HCT116 (cell line): Measurements from ENCODE around the gene PCDHA2. TPM values are rescaled to one million over a fixed set of nuclear protein-coding genes. Genes with fewer than 3 reads are reported as not detected.

Experiments
- ATAC-seq: fragments of 200-7000 bp; cut with Tn5 transposase; 2 replicates; pipeline ENCODE4 v1.9.1; 2020; ENCODE audit warnings: mild to moderate bottlenecking, moderate library complexity
- BruUV-seq: library from RNA; stranded (reverse); fragments of 400-500 nt; replicated peaks from 2 replicates; lab custom pipeline; 2021; lab: Mats Ljungman, UMichigan
- CTCF ChIA-PET: fragments of 300-600 bp; sonication (Branson Sonifier 250); formaldehyde crosslinking; loops from one replicate; lab custom pipeline; 2021; ENCODE audit warnings: antibody characterized with exemption; lab: Charles Lee
- POLR2A ChIA-PET: fragments of 300-600, 350-600 bp; sonication (Branson Sonifier 250); formaldehyde crosslinking; loops from one replicate; lab custom pipeline; 2021; ENCODE audit warnings: antibody characterized with exemption; lab: Charles Lee
- RAD21 ChIA-PET, 2 experiments: fragments of 300-600 bp; sonication (Branson Sonifier 250); formaldehyde crosslinking; loops; one replicate each; lab custom pipeline; 2023; ENCODE audit warnings: low total read pairs in 2 of 2; ENCODE audit not compliant: uncharacterized antibody in 2 of 2, unreplicated experiment in 2 of 2, low non-redundant PET in 1 of 2; lab: Charles Lee
- DNase-seq: peaks from one replicate; pipeline ENCODE4 v3.0.0-alpha.2; 2010; ENCODE audit warnings: low read depth, low spot score
- H2AFZ ChIP-seq: fragments of 200-600 bp; shearing (Covaris generic), sonication (generic); 2 replicates; pipeline ENCODE4 v1.6.1; 2017; ENCODE audit warnings: low read depth, mixed run types, mixed read lengths, antibody characterized with exemption, low read length; ENCODE audit not compliant: poor library complexity, severe bottlenecking
- H3K27ac ChIP-seq: 2 replicates; pipeline ENCODE4 v1.5.1; 2012; ENCODE audit warnings: low read depth, low read length
- H3K27me3 ChIP-seq: fragments of 200-600 bp; sonication (generic); 2 replicates; pipeline ENCODE4 v1.6.1; 2016; ENCODE audit warnings: mixed run types, low read length, mixed read lengths; ENCODE audit not compliant: insufficient read depth
- H3K36me3 ChIP-seq, 2 experiments: fragments of 200-500 bp in 1 of 2; fragments of 200-600 bp in 1 of 2; sonication (Bioruptor generic) in 1 of 2; sonication (generic) in 1 of 2; 2 replicates each; pipeline versions ENCODE4 v1.5.1 to v1.6.1; 2014 to 2016; ENCODE audit warnings: low read length in 2 of 2, inconsistent platforms in 1 of 2, mixed read lengths in 1 of 2, mixed run types in 1 of 2; ENCODE audit not compliant: insufficient read depth in 2 of 2, control insufficient read depth in 1 of 2
- H3K4me1 ChIP-seq, 2 experiments: fragments of 200-600 bp in 1 of 2; sonication (generic) in 1 of 2; 2 replicates each; pipeline versions ENCODE4 v1.5.1 to v1.6.1; 2012 to 2017; ENCODE audit warnings: low read length in 2 of 2, inconsistent platforms in 1 of 2, mild to moderate bottlenecking in 1 of 2, mixed read lengths in 1 of 2, mixed run types in 1 of 2, moderate library complexity in 1 of 2; ENCODE audit not compliant: insufficient read depth in 2 of 2, control insufficient read depth in 1 of 2
- H3K4me2 ChIP-seq: fragments of 200-600 bp; sonication (generic); 2 replicates; pipeline ENCODE4 v1.6.1; 2017; ENCODE audit warnings: mixed run types, low read length, mixed read lengths
- H3K4me3 ChIP-seq, 2 experiments: fragments of 200-600 bp in 1 of 2; sonication (generic) in 1 of 2; replicated peaks in 1 of 2; 2 replicates each; pipeline ENCODE4 v1.5.1; 2011 to 2016; ENCODE audit warnings: low read length in 2 of 2, control low read depth in 1 of 2, low read depth in 1 of 2, mild to moderate bottlenecking in 1 of 2, mixed read lengths in 1 of 2, mixed run types in 1 of 2
- H3K79me2 ChIP-seq: fragments of 200-600 bp; sonication (generic); 2 replicates; pipeline ENCODE4 v1.6.1; 2017; ENCODE audit warnings: mild to moderate bottlenecking, mixed run types, low read length, moderate library complexity, mixed read lengths; ENCODE audit not compliant: insufficient read depth
- H3K9ac ChIP-seq: fragments of 200-600 bp; sonication (generic); 2 replicates; pipeline ENCODE4 v1.6.1; 2016; ENCODE audit warnings: low read length, mixed read lengths
- H3K9me2 ChIP-seq: fragments of 200-600 bp; sonication (generic), shearing (Covaris generic); 2 replicates; pipeline ENCODE4 v1.6.1; 2017; ENCODE audit warnings: mixed run types, mild to moderate bottlenecking, moderate library complexity; ENCODE audit not compliant: insufficient read depth
- H3K9me3 ChIP-seq, 2 experiments: fragments of 200-500 bp in 1 of 2; fragments of 200-600 bp in 1 of 2; sonication (Bioruptor generic) in 1 of 2; sonication (generic) in 1 of 2; 2 replicates each; pipeline ENCODE4 v1.6.1; 2014 to 2017; ENCODE audit warnings: low read length in 2 of 2, mixed read lengths in 2 of 2, inconsistent platforms in 1 of 2, low read depth in 1 of 2, mild to moderate bottlenecking in 1 of 2, mixed run types in 1 of 2, moderate library complexity in 1 of 2; ENCODE audit not compliant: control insufficient read depth in 1 of 2, insufficient read depth in 1 of 2
- H4K20me1 ChIP-seq: fragments of 200-600 bp; sonication (generic), shearing (Covaris generic); 2 replicates; pipeline ENCODE4 v1.6.1; 2017; ENCODE audit warnings: mixed run types, mild to moderate bottlenecking, moderate library complexity; ENCODE audit not compliant: insufficient read depth
- ATF3 ChIP-seq: IDR thresholded peaks from 2 replicates; pipeline ENCODE4 v1.6.1; 2012
- CEBPB ChIP-seq: IDR thresholded peaks from 2 replicates; pipeline ENCODE4 v1.6.1; 2012; ENCODE audit warnings: low read depth
- EGR1 ChIP-seq: IDR thresholded peaks from 2 replicates; pipeline ENCODE4 v1.6.1; 2012; ENCODE audit warnings: low read depth
- EZH2 ChIP-seq: fragments of 200-600 bp; sonication (generic); IDR thresholded peaks from 2 replicates; pipeline ENCODE4 v1.6.1; 2017; ENCODE audit warnings: antibody characterized with exemption, mixed run types
- POLR2AphosphoS5 ChIP-seq: IDR thresholded peaks from 2 replicates; pipeline ENCODE4 v1.6.1; 2011; ENCODE audit warnings: mild to moderate bottlenecking, low read depth, low read length, moderate library complexity
- REST ChIP-seq: IDR thresholded peaks from 2 replicates; pipeline ENCODE4 v1.6.1; 2012; ENCODE audit warnings: low read depth
- YY1 ChIP-seq: IDR thresholded peaks from 2 replicates; pipeline ENCODE4 v1.6.1; 2011; ENCODE audit warnings: low read length, low read depth, moderate library complexity, mild to moderate bottlenecking; ENCODE audit not compliant: insufficient replicate concordance; ENCODE audit errors: extremely low read depth
- ZBTB33 ChIP-seq: IDR thresholded peaks from 2 replicates; pipeline ENCODE4 v1.6.1; 2011; ENCODE audit warnings: mild to moderate bottlenecking, low read length, moderate library complexity; ENCODE audit not compliant: insufficient replicate concordance; ENCODE audit errors: extremely low read depth
- ZFX ChIP-seq: fragments of 450-650 bp; IDR thresholded peaks from 2 replicates; pipeline ENCODE4 v1.6.1; 2017
- ZNF274 ChIP-seq: fragments of 200-500 bp; sonication (Bioruptor generic); IDR thresholded peaks from 2 replicates; pipeline ENCODE4 v1.6.1; 2014; ENCODE audit warnings: mild to moderate bottlenecking, low read depth, low read length, inconsistent platforms
- intact Hi-C: fragments of 100-400 bp; cut with micrococcal nuclease; formaldehyde crosslinking; loops from 2 replicates; pipeline ENCODE4 v1.10.0; 2022
- total RNA-seq: library from RNA; stranded (reverse); gene quantifications from one replicate; pipeline ENCODE4 v1.2.1, GENCODE V29; 2021; ENCODE audit not compliant: unreplicated experiment

The PCDHA2 gene
- total RNA-seq, 1 experiment from 2014 or later, result not detected

GRCh38 chr5:140827704-140828361 is 33.2 kb downstream of the PCDHA2 start, which contains the start of gene PCDHA6:
PCDHA6 (plus strand) TSS chr5:140827960; CDS start chr5:140828092, 132 bp downstream.
- ChIA-PET CTCF (no interaction called here), POLR2A (no interaction called here), RAD21 (no interaction called here)
- Histone ChIP-seq H3K27me3 (no peaks in the 10 kb centered on the region), H3K9me3 (no peaks in the 10 kb centered on the region), H4K20me1 (no peaks in the 10 kb centered on the region), H3K36me3 (no peaks in the 10 kb centered on the region), H2AFZ (no peak within 1 kb of the TSS), H3K4me2 (no peak within 1 kb of the TSS), H3K4me3 (no peak within 1 kb of the TSS), H3K9ac (no peak within 1 kb of the TSS), H3K27ac (no peak within 1 kb of the TSS), H3K79me2 (no peaks in the 10 kb centered on the region), H3K9me2 (no peaks in the 10 kb centered on the region; the same call in 1 of the 2 replicates), H3K4me1 (no peaks in the 10 kb centered on the region)
- no TSS peak for BruUV-seq
- intact Hi-C loops, result no loop called here
- ATAC-seq (no peak), DNase-seq (no peak)
- no peak for TF ChIP-seq ATF3
- TF ChIP-seq ZBTB33, result no peak
- no peak for TF ChIP-seq ZNF274
- no peak for TF ChIP-seq EZH2
- TF ChIP-seq CEBPB, result no peak
- no peak for TF ChIP-seq POLR2AphosphoS5

GRCh38 chr5:140828362-140828737 is 33.7 kb downstream of the PCDHA2 start:
- CTCF ChIA-PET, result no interaction called here
- Histone ChIP-seq H3K36me3 (no peaks in the 10 kb centered on the region), H2AFZ (no peak overlapping the region), H4K20me1 (no peaks in the 10 kb centered on the region), H3K4me3 (no peak overlapping the region), H3K9ac (no peak overlapping the region), H3K27ac (no peak overlapping the region), H3K4me1 (no peaks in the 10 kb centered on the region), H3K27me3 (no peaks in the 10 kb centered on the region), H3K79me2 (no peaks in the 10 kb centered on the region), H3K9me3 (no peaks in the 10 kb centered on the region), H3K4me2 (no peak overlapping the region), H3K9me2 (no peaks in the 10 kb centered on the region; the same call in 1 of the 2 replicates)
- POLR2A ChIA-PET, result no interaction called here
- intact Hi-C loops, result no loop called here
- RAD21 ChIA-PET, result no interaction called here
- ATAC-seq (no peak), DNase-seq (no peak)
- no TSS peak for BruUV-seq
- TF ChIP-seq YY1 (no peak), CEBPB (no peak), ATF3 (no peak), REST (no peak), ZFX (no peak), EGR1 (no peak)
